HG02571 (cell line): ENCODE measurements around the gene LAMA2.
"Not testable (repeated sequence)": the region's sequence is repeated elsewhere in the genome, so short reads cannot be mapped to it uniquely, and the experiment has no call there.

Experiments
- ATAC-seq: cut with Tn5 transposase; IDR thresholded peaks from one replicate; pipeline ENCODE4 v1.9.1; 2021; ENCODE audit warnings: mild to moderate bottlenecking, moderate library complexity; ENCODE audit not compliant: unreplicated experiment

The LAMA2 gene

DNA sequence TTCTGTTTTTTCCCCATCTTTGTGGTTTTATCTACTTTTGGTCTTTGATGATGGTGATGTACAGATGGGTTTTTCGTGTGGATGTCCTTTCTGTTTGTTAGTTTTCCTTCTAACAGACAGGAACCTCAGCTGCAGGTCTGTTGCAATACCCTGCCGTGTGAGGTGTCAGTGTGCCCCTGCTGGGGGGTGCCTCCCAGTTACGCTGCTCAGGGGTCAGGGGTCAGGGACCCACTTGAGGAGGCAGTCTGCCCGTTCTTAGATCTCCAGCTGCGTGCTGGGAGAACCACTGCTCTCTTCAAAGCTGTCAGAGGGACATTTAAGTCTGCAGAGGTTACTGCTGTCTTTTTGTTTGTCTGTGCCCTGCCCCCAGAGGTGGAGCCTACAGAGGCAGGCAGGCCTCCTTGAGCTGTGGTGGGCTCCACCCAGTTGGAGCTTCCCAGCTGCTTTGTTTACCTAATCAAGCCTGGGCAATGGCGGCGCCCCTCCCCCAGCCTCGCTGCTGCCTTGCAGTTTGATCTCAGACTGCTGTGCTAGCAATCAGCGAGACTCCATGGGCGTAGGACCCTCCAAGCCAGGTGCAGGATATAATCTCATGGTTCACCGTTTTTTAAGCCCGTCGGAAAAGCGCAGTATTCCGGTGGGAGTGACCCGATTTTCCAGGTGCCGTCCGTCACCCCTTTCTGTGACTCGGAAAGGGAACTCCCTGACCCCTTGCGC is 289.5 kb downstream of the LAMA2 start:
- ATAC-seq = not testable (repeated sequence)

DNA sequence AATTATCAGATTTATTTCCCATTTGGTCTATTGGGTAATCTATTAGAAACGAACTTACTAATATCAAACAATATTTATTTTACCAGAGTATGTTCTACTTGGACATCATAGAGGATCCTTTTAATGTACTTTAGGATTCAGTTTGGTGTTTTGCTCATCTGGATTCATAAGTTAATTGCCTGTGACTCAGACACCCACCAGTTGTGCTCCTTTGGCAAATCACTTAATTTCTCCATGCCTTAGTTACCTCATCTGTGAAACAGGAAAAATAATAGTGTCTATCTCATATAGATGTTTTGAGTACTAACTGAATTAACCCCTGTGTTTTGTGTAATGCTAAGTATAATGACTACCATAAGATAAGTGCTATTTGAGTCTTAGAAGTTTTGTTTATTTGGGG is 292.1 kb downstream of the LAMA2 start:
- no peak for ATAC-seq

DNA sequence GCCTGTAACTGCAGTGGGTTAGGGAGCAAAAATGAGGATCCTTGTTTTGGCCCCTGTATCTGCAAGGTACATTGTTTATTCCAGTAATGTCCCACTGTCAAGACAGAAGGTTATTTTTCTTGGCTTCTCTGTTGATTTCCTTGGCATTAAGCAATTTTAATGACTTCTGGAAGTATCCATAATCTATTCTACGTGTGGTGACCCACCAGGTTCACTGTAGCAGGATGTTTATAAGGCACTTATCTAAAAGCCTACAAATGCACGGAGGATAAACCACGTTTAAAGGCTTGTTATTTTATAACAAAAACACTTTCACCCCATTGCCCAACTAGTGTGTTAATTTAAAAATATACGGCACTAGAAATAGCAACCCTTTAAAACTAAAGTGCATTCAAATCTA is 294.9 kb downstream of the LAMA2 start:
- ATAC-seq = no peak

DNA sequence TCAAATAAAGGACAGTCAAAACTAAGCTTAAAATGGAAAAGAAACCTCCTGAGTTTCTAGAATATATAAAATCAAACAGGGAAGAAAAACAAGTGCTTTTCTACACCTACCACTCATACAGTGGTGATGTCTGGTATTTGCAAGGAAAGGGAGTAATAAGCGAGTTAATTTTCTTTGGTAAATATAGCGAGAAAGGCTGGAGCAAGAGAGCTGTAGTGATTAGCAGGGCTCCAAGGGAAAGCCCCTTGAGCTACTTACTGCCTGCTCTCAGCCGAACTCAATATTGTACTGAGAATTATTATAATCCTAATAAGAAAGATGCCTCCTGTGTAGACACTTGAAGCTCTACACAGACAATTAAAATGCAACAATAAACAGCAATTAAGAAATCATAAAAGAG is 296.3 kb downstream of the LAMA2 start:
- ATAC-seq = no peak

DNA sequence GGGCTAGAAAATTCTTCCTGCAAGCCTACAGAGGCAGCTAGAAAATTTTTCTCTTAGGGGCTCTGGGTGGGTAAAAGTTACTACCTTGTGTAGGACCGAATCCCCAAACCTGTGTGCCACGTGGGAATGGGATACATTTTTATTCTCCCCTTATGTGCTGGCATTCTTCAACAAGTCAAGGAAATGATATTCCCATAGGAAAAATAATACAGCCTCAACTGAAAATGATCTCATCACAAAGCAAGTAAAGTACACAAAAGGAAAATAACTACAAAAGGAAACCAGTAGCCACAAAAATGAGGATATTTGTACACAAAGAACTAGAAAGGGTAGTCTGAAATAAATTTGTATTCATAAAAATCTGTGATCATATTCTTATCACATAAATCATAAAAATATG is 298.1 kb downstream of the LAMA2 start:
- ATAC-seq = no peak

DNA sequence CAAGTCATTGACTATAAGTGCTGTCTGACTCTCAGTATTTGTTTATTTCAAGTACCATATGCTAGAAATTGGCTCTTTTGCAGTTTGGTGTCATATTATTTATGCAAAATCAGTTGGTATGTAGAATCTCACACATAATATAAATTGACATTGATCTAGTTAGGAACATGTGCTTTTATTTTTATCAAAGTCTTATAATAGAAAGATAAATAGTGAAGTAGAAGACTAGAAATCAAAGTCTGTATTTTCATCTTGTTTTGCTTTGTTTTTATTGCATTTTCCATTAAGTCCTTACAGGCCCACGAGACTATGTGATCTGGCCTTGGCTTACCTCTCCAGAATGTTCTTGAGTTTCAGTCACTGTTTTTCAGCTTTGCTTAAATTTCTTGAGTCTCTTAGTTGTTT is 300.3 kb downstream of the LAMA2 start:
- no peak for ATAC-seq

DNA sequence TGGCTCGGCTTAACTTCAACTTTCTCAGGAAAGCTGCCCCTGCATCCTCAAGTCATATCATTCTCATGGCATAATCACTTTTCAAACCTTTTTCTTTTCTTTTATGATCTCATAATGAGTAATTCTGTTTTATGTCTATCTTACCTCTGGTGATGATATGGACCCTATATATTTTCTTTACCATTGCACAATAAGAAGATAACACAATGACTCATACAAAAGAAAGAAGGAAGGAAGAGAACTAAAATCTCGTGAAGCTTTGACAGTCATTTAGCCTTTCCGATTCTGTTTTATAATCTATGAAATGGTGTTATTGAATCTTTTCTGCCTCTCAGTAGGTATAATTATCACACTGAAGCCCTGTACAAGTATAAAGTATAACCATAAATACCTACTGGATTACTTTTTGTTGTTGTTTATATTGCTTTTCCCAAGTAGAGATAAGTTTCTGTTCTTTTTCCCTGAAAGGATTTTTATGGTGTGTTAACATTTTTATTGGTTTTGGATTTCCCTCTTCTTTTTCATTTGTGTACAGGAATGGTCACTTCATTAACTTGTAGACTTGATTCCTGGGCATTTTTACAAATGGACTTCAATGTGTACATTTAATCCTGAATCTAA is 300.9 kb downstream of the LAMA2 start:
- ATAC-seq = no peak

DNA sequence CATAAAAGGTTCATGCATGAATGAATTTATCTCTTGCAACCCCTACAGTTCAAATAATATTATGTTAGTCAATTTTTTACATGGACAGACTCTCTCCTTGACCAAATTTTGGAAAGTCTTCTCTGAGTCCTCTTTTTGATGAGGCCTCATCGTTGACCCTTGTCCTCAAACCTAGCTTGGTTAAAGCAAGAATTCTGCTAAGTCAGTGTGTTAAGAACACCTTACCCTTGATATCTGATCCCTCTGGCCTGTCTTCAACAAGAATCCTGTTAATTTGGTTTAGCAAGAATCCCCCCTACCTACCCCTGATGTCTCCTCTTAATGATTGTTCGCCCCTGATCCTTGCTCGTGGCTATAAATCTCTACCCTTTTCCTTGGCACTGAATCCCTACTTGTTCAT is 301.4 kb downstream of the LAMA2 start:
- no peak for ATAC-seq

DNA sequence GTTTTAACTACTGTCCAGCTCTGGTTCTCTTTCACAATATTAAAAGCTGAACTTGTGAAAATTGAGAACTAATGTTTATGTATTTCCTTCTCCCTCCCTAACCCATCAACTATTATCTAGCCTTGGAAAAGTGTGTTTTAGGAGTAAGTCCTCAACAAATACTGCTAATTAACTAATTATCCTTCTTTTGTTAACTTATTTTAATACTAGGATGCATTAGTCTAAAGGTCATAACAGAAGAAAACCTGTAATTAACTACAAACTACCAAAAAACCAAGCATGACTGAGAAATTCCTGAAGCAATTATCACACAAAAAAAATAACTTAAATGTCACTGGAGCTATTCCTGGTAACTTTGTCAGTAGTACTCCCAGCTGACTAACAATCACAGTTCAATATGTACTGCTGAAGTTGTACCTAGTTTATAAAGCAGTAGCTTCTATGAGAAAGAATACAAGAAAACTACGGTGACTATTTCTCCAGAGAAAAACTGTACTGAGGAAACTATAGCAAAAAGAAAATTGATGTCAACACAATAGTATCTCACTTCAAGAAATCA is 301.9 kb downstream of the LAMA2 start:
- no peak for ATAC-seq

DNA sequence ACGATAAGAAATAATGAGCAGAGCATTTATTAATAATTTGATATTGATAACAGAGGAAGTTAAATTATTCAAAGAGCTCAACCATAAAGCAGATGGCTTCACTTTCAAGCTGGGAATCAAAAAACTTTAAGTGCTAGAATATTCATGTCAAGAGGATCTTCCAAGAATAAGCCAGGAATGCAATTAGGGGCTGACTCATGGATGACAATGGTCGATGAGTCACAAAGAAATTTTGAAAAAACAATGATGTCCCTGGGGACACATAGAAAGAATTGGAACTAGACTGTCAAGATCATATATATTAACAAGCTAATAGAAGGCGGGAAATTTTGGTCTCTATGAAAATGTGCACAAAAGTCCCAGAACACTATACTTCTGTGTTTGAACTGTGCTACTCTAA is 304.1 kb downstream of the LAMA2 start:
- no peak for ATAC-seq

DNA sequence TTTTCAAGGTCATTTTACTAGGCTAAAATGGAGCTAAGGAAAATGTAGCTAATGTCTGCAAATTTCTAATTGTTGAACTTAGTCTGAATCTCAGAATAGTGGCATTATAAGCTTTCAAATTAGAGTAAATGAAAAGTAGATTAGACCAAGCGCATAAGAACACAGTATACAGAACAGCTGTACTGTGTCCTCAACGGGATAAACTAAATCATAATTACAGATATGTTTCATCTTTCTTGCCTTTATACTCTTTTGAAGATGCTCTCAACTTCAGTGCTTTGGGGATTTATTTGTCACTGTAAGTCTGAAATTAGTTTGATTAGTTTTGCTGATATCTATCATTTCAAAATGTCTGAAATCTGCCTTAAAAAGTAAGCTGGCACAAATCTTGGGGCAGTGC is 305.4 kb downstream of the LAMA2 start:
- ATAC-seq = no peak

DNA sequence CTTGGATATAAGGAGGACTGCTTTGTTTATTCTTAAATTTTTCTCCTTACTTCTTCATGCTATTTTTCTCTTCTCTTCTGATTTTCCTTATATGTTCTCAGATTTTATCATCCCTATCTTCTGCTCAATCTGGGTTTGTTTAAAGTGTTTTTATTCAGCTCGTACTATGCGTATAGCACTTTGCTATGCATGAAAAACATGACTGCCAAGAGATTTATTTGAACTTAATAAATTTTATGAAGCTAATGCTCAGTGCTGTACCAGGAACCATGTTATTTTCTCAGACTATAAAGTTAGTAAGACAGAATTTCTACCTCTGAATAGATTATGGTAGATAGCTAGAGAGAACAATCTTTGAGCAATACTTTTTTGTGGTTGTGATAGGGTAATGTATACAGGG is 305.9 kb downstream of the LAMA2 start:
- ATAC-seq = no peak

DNA sequence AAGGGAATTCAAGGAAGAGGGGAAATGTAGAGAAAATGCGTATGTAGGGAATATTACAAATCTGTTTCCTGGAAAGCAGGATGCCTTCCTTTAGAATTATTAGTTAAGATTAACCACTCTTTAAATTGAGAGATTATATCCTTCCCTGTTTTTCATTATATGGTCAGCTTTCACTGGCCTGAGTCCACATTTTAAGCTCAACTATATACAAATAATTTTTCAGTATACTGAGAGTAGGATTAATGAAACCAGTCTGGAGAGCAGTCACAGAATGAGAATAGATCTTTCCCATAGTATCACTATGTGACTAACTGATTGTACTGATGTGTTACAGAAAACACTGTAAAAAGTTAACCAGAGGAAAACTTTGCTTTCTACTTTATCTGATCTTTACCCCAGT is 306.3 kb downstream of the LAMA2 start:
- ATAC-seq = no peak

DNA sequence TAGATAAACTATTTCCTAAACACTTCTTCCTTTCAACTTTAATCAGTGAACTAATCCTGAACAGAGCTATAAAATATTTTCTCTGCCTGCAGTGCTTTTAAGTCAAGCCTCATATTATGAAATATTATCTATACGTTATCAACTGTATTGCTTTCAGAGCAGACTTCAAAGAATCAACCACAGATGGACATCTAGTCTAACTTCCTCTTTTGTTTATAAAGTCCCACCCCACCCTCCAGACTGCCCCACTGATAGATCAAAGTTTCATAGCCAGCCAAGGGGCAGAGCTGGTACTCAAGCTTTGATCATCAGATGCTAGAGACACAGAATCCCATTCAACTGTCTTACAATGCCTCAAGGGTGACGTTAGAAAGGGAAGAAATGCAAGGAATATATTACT is 308.3 kb downstream of the LAMA2 start:
- ATAC-seq = no peak

DNA sequence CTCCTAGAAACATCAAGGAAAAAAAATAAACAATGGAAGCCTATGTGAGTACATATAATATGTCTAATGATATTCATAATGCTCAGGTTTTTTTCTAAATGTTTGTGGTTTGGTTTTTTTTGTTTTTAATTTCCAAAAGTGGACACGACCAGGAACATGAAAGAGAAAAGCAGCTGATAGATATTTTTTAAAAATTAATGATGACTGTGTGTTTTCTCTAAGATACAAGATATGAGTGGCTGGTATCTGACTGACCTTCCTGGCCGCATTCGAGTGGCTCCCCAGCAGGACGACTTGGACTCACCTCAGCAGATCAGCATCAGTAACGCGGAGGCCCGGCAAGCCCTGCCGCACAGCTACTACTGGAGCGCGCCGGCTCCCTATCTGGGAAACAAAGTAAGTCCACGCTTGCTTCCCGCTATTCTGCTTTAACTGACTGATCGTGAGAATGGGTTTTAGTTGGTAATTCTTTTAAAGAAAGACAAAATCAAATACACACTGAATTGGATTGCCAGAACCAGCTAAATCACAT is 309.6 kb downstream of the LAMA2 start:
- ATAC-seq = no peak

DNA sequence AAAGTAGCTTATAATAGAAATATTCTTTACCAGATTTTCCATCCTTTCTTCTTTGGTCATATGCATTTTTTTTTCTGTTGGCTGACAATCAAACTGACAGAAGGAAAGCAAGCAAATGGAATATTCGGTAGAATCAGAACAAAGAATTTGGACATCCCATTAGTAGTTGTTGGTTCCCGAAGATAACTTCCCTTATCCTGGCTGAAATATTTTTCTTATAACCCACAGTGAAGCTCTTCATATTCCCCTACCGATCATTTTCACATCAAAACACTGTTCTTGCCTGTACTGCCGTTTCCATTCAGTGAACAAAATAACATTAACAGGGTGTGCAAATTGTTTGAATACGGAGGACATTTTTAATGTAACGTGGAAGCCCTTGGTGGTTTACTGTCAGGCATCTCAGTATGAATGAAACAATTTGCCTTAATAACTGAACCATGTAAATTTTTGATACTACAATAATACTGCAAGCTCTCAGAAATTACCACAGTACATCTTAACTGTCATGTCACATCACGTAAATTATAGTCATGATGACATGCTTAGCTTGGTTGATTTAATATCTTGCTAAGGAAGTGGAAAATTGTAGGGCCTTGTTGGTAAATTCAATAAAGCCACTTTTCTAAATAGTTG is 311.5 kb downstream of the LAMA2 start:
- no peak for ATAC-seq

DNA sequence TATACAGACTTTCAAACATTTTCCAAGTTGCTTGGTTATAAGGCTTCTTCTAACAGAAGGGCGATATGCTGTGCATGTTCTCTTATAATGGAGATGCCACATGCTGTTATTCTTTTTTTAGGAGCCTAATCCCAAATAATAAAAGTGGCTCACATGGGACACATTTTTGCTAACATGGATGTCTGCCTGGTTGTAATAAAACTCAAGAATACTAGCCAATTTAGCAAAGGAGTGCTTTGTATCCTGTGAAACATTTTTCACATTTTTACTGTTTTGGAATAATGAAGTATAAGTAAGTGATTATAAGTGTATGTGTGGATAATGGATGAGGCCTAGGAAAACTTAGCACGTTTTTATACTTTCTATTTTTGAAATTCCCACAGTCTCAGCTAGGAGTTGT is 312.2 kb downstream of the LAMA2 start:
- no peak for ATAC-seq

DNA sequence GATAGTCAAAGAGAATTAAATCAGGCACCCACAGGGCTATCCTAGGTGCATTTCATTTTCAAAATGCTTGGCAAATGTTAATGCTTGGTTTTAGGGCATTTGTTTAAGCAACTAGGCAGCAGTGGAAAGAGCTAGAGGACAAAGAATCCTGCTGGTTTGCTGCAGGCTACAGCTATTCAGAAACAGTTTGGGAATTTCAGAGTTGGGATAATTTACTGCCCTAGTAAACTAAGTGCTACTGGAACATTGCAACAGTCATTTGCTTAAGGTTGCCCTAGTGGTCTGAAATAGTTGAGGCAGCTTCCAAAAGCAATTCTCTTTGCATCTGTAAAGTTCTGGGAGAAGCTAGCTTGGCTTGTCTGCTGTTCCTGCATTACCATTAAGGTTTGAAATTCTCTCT is 312.7 kb downstream of the LAMA2 start:
- ATAC-seq = no peak

DNA sequence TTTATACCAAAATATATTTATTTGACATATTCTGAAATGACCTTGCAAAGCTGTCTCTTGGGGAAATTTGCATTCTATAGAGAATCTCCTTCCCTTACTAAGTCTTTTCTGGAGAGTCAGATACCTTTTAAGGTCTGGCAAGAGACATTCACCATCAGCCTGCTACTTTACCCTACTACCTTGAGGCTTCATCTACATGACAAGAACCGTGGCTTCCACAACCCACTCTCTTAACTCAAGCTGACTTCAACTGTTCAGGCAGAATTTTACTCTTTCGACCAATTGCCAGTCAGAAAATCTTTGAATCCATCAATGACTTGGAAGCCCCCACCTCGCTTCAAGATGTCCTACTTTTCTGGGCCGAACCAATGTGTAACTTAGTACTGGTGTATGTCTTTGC is 314.2 kb downstream of the LAMA2 start:
- ATAC-seq = no peak

DNA sequence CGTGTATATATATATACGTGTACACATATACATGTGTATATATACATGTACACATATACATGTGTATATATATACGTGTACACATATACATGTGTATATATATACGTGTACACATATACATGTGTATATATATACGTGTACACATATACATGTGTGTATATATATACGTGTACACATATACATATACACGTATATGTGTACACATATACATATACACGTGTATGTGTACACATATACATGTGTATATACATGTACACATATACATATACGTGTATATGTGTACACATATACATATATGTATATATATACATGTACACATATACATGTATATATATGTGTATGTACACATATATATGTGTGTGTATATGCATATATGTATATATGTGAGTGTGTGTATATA is 317.2 kb downstream of the LAMA2 start:
- no peak for ATAC-seq

DNA sequence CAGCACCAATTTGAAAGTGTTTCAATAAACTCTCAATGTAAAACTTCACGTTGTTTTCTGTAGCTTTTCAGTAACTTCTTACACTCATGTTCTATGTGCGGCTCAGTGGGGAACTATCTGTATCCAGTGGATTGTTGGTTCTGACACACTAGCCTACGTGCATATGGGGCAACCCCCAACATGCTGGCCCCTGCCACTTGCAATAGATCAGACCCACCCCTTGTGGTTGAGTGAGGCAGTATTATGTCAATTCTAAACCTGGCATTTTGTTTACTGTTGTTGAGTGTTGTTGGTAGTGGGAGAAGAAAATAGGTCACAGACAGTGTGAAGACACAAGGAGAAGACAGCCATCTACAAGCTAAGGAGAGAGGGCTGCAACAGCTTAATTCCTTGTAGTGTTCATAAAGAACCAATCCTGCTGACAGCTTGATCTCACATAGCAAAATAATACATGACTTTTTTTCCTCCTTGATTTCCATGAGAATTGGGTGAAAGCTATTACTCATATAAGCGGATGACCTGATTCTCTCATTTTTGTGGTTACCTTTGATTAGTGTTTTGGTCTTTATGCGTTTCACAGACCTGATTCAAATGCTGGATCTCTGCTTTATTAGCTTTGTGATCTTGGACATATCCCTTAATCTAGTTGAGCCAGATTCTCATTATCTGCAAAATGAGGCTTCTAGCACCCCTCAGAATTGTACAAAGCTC is 320.4 kb downstream of the LAMA2 start:
- ATAC-seq = no peak
